ENCODE results near the gene RNASET2. TPM values are rescaled to one million over a fixed set of nuclear protein-coding genes. Genes with fewer than 3 reads are reported as not detected.

The RNASET2 gene
- total and polyA plus RNA-seq, 10 of the 15 experiments (the other 5 are each of a cell fraction or from before 2014, with no cell fraction given): 5.5 to 225 (median 50.2) TPM

DNA sequence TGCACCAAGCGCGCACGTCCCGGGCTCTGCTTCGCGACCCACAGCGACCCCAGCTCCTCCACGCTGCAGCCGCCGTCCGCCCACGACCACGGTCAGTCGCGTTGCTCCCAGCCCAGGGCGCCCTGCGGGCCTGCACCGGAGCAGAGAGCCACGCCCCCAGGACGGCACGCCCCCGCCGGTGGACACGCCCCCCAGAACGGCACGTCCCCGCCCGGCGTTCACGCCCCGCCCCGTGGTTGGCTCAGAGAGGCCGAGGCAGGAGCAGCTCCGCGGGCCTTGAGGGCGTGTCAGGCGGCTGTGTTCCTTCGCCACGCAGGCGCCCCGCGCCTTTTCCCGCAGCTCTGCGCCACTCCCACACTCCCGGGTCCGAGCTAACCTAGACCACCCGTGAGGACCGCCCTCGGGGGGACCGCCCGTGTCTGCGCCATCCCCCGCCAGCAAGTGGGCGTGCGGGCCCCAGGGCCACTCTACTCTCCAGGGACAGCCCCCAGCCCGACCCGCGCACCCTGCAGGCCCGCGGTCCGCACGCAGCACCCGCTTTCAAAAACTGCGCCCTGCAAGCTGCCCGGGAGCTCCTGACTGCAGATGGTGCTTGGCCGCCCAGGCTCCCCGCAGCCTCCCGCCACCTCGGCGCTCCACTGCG, at the start of gene RNASET2 (continued):
- TF ChIP-seq, protein P1, sequence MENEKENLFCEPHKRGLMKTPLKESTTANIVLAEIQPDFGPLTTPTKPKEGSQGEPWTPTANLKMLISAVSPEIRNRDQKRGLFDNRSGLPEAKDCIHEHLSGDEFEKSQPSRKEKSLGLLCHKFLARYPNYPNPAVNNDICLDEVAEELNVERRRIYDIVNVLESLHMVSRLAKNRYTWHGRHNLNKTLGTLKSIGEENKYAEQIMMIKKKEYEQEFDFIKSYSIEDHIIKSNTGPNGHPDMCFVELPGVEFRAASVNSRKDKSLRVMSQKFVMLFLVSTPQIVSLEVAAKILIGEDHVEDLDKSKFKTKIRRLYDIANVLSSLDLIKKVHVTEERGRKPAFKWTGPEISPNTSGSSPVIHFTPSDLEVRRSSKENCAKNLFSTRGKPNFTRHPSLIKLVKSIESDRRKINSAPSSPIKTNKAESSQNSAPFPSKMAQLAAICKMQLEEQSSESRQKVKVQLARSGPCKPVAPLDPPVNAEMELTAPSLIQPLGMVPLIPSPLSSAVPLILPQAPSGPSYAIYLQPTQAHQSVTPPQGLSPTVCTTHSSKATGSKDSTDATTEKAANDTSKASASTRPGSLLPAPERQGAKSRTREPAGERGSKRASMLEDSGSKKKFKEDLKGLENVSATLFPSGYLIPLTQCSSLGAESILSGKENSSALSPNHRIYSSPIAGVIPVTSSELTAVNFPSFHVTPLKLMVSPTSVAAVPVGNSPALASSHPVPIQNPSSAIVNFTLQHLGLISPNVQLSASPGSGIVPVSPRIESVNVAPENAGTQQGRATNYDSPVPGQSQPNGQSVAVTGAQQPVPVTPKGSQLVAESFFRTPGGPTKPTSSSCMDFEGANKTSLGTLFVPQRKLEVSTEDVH (IDR thresholded peaks at IDR 0.05; ENCODE audit: low read depth, partially characterized antibody): no peak
- no peak for TF ChIP-seq KAT2A (conservative IDR thresholded peaks at IDR 0.05; ENCODE audit: control insufficient read depth, low read depth, low read length)
- TF ChIP-seq ESRRA (IDR thresholded peaks at IDR 0.05; ENCODE audit: low read length): no peak
- TF ChIP-seq CBFB (IDR thresholded peaks at IDR 0.05; ENCODE audit: low read depth): no peak
- no peak for TF ChIP-seq NFIC (IDR thresholded peaks at IDR 0.05; ENCODE audit: low read depth, low read length)
- TF ChIP-seq EED (IDR thresholded peaks at IDR 0.05; ENCODE audit: low read depth): no peak
- no peak for TF ChIP-seq STAT1 (conservative IDR thresholded peaks at IDR 0.05)
- TF ChIP-seq POLR2A (IDR thresholded peaks at IDR 0.05; ENCODE audit: low read depth, low read length): peak; percentile 91
- TF ChIP-seq TBL1XR1 (IDR thresholded peaks at IDR 0.05; ENCODE audit: low read depth, low read length): no peak
- peak; percentile 66; the same call in 1 of the 2 replicates for TF ChIP-seq BACH1 (IDR thresholded peaks at IDR 0.05; ENCODE audit: borderline replicate concordance)
- peak; percentile 68 for TF ChIP-seq LARP7 (IDR thresholded peaks at IDR 0.05)
- TF ChIP-seq, protein P2, sequence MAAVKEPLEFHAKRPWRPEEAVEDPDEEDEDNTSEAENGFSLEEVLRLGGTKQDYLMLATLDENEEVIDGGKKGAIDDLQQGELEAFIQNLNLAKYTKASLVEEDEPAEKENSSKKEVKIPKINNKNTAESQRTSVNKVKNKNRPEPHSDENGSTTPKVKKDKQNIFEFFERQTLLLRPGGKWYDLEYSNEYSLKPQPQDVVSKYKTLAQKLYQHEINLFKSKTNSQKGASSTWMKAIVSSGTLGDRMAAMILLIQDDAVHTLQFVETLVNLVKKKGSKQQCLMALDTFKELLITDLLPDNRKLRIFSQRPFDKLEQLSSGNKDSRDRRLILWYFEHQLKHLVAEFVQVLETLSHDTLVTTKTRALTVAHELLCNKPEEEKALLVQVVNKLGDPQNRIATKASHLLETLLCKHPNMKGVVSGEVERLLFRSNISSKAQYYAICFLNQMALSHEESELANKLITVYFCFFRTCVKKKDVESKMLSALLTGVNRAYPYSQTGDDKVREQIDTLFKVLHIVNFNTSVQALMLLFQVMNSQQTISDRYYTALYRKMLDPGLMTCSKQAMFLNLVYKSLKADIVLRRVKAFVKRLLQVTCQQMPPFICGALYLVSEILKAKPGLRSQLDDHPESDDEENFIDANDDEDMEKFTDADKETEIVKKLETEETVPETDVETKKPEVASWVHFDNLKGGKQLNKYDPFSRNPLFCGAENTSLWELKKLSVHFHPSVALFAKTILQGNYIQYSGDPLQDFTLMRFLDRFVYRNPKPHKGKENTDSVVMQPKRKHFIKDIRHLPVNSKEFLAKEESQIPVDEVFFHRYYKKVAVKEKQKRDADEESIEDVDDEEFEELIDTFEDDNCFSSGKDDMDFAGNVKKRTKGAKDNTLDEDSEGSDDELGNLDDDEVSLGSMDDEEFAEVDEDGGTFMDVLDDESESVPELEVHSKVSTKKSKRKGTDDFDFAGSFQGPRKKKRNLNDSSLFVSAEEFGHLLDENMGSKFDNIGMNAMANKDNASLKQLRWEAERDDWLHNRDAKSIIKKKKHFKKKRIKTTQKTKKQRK (IDR thresholded peaks at IDR 0.05; ENCODE audit: low read depth, low read length): no peak
- TF ChIP-seq GATAD2B (conservative IDR thresholded peaks at IDR 0.05; ENCODE audit: low read depth): peak; percentile 4; the same call in 1 of the 2 replicates
- TF ChIP-seq GABPA (IDR thresholded peaks at IDR 0.05; ENCODE audit: low read depth): no peak
- TF ChIP-seq SREBF2 (IDR thresholded peaks at IDR 0.05; ENCODE audit: low read length): no peak
- TF ChIP-seq, protein P3, sequence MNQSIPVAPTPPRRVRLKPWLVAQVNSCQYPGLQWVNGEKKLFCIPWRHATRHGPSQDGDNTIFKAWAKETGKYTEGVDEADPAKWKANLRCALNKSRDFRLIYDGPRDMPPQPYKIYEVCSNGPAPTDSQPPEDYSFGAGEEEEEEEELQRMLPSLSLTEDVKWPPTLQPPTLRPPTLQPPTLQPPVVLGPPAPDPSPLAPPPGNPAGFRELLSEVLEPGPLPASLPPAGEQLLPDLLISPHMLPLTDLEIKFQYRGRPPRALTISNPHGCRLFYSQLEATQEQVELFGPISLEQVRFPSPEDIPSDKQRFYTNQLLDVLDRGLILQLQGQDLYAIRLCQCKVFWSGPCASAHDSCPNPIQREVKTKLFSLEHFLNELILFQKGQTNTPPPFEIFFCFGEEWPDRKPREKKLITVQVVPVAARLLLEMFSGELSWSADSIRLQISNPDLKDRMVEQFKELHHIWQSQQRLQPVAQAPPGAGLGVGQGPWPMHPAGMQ (IDR thresholded peaks at IDR 0.05; ENCODE audit: borderline replicate concordance): no peak
- TF ChIP-seq TCF12 (IDR thresholded peaks at IDR 0.05; ENCODE audit: low read depth, low read length): no peak
- TF ChIP-seq, protein P4, sequence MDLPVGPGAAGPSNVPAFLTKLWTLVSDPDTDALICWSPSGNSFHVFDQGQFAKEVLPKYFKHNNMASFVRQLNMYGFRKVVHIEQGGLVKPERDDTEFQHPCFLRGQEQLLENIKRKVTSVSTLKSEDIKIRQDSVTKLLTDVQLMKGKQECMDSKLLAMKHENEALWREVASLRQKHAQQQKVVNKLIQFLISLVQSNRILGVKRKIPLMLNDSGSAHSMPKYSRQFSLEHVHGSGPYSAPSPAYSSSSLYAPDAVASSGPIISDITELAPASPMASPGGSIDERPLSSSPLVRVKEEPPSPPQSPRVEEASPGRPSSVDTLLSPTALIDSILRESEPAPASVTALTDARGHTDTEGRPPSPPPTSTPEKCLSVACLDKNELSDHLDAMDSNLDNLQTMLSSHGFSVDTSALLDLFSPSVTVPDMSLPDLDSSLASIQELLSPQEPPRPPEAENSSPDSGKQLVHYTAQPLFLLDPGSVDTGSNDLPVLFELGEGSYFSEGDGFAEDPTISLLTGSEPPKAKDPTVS (IDR thresholded peaks at IDR 0.05; ENCODE audit: low read depth, low read length): no peak
- peak; percentile 24; the same call in 1 of the 2 replicates for TF ChIP-seq SMARCA5 (IDR thresholded peaks at IDR 0.05)
- TF ChIP-seq ETV6 (conservative IDR thresholded peaks at IDR 0.05 in 1 of 2, IDR thresholded peaks at IDR 0.05 in 1 of 2; ENCODE audit: borderline replicate concordance in 1 of 2, low read depth in 1 of 2): no peak
- TF ChIP-seq SP1 (IDR thresholded peaks at IDR 0.05; ENCODE audit: low read depth, low read length): peak; percentile 46
- TF ChIP-seq MYB (IDR thresholded peaks at IDR 0.05; ENCODE audit: borderline replicate concordance, low read depth, low read length): no peak
- no peak for TF ChIP-seq MTA3 (IDR thresholded peaks at IDR 0.05; ENCODE audit: borderline replicate concordance, low read length)

Measured in GM12878 (cell line).